OCI-LY1 (cell line): Measurements from ENCODE around the gene PIGT.

Experiments used
- H2AFZ ChIP-seq: fragments of 200-600 bp; sonication (generic), shearing (Covaris generic); 2 replicates; pipeline ENCODE4 v1.6.0; 2014; ENCODE audit warnings: antibody characterized with exemption, mild to moderate bottlenecking, low read length
- H3F3A ChIP-seq: fragments of 200-600 bp; sonication (generic), shearing (Covaris generic); 2 replicates; pipeline ENCODE4 v1.6.0; 2014; ENCODE audit warnings: mild to moderate bottlenecking, antibody characterized with exemption, low read length, moderate library complexity; ENCODE audit not compliant: insufficient read depth
- H3K27ac ChIP-seq: fragments of 200-600 bp; sonication (generic); 2 replicates; pipeline ENCODE4 v1.5.1; 2014; ENCODE audit warnings: low read length, mixed run types, mild to moderate bottlenecking, low read depth; ENCODE audit not compliant: poor library complexity, severe bottlenecking
- H3K27me3 ChIP-seq: fragments of 200-600 bp; sonication (generic); 2 replicates; pipeline ENCODE4 v1.6.0; 2014; ENCODE audit warnings: antibody characterized with exemption, mild to moderate bottlenecking, low read length, moderate library complexity; ENCODE audit not compliant: insufficient read depth
- H3K36me3 ChIP-seq: fragments of 200-600 bp; sonication (generic); 2 replicates; pipeline ENCODE4 v1.6.1; 2014; ENCODE audit warnings: mild to moderate bottlenecking, antibody characterized with exemption, low read length, moderate library complexity, mixed read lengths; ENCODE audit not compliant: insufficient read depth
- H3K4me1 ChIP-seq: fragments of 200-600 bp; sonication (generic); 2 replicates; pipeline ENCODE4 v1.5.1; 2014; ENCODE audit warnings: mild to moderate bottlenecking, low read length, moderate library complexity; ENCODE audit not compliant: insufficient read depth, severe bottlenecking
- H3K4me2 ChIP-seq: fragments of 200-600 bp; sonication (generic), shearing (Covaris generic); 2 replicates; pipeline ENCODE4 v1.6.1; 2014; ENCODE audit warnings: low read length
- H3K4me3 ChIP-seq: fragments of 200-600 bp; sonication (generic); 2 replicates; pipeline ENCODE4 v1.5.1; 2014; ENCODE audit warnings: low read length, low read depth, mild to moderate bottlenecking, mixed read lengths; ENCODE audit not compliant: poor library complexity, severe bottlenecking
- H3K79me2 ChIP-seq: fragments of 200-600 bp; shearing (Covaris generic); 2 replicates; pipeline ENCODE4 v1.6.1; 2016; ENCODE audit warnings: mixed run types, low read length, mixed read lengths; ENCODE audit not compliant: insufficient read depth
- H3K9ac ChIP-seq: fragments of 200-600 bp; sonication (generic), shearing (Covaris generic); 2 replicates; pipeline ENCODE4 v1.6.1; 2014; ENCODE audit warnings: mild to moderate bottlenecking, low read length, mixed read lengths
- H3K9me2 ChIP-seq: fragments of 200-600 bp; sonication (generic), shearing (Covaris generic); 2 replicates; pipeline ENCODE4 v1.6.1; 2014; ENCODE audit warnings: low read depth, mild to moderate bottlenecking, low read length, mixed read lengths
- H3K9me3 ChIP-seq: fragments of 200-600 bp; shearing (Covaris generic); 2 replicates; pipeline ENCODE4 v1.6.1; 2014; ENCODE audit warnings: low read length, mixed read lengths
- H4K20me1 ChIP-seq: fragments of 200-600 bp; sonication (generic), shearing (Covaris generic); 2 replicates; pipeline ENCODE4 v1.6.0; 2016; ENCODE audit warnings: mild to moderate bottlenecking, low read length; ENCODE audit not compliant: insufficient read depth
- EZH2 ChIP-seq: fragments of 200-600 bp; sonication (generic), shearing (Covaris generic); IDR thresholded peaks from 2 replicates; pipeline ENCODE4 v1.8.0; 2017; ENCODE audit warnings: borderline replicate concordance, mixed run types, mild to moderate bottlenecking, antibody characterized with exemption, low read length, moderate library complexity, mixed read lengths
- TF ChIP-seq, protein P1 (sequence below): fragments of 200-600 bp; sonication (generic), shearing (Covaris generic); IDR thresholded peaks from 2 replicates; pipeline ENCODE4 v1.5.1; 2017; ENCODE audit warnings: mild to moderate bottlenecking, antibody characterized with exemption, low read length, moderate library complexity, mixed read lengths

Gene PIGT

GRCh38 chr20:45448270-45448669, 32.3 kb downstream of the PIGT start:
- Histone ChIP-seq H3F3A (no peaks in the 10 kb centered on the region), H3K27me3 (no peaks in the 10 kb centered on the region), H3K4me2 (no peak overlapping the region), H4K20me1 (no peaks in the 10 kb centered on the region), H3K9me3 (no peaks in the 10 kb centered on the region), H3K27ac (no peak overlapping the region), H3K9ac (no peak overlapping the region), H3K4me3 (no peak overlapping the region), H3K9me2 (no peaks in the 10 kb centered on the region), H3K4me1 (no peaks in the 10 kb centered on the region), H2AFZ (no peak overlapping the region), H3K36me3 (no peaks in the 10 kb centered on the region), H3K79me2 (no peaks in the 10 kb centered on the region)
- TF ChIP-seq, protein P1, sequence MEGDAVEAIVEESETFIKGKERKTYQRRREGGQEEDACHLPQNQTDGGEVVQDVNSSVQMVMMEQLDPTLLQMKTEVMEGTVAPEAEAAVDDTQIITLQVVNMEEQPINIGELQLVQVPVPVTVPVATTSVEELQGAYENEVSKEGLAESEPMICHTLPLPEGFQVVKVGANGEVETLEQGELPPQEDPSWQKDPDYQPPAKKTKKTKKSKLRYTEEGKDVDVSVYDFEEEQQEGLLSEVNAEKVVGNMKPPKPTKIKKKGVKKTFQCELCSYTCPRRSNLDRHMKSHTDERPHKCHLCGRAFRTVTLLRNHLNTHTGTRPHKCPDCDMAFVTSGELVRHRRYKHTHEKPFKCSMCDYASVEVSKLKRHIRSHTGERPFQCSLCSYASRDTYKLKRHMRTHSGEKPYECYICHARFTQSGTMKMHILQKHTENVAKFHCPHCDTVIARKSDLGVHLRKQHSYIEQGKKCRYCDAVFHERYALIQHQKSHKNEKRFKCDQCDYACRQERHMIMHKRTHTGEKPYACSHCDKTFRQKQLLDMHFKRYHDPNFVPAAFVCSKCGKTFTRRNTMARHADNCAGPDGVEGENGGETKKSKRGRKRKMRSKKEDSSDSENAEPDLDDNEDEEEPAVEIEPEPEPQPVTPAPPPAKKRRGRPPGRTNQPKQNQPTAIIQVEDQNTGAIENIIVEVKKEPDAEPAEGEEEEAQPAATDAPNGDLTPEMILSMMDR: no peak
- TF ChIP-seq EZH2: no peak

GRCh38 chr20:45449528-45449927, 33.6 kb downstream of the PIGT start:
- Histone ChIP-seq H3K9ac (no peak overlapping the region), H3K4me3 (no peak overlapping the region), H3K9me3 (no peaks in the 10 kb centered on the region), H3K27ac (no peak overlapping the region), H3K4me1 (no peaks in the 10 kb centered on the region), H3K4me2 (no peak overlapping the region), H2AFZ (no peak overlapping the region), H3K79me2 (no peaks in the 10 kb centered on the region), H3K9me2 (no peaks in the 10 kb centered on the region), H3K36me3 (no peaks in the 10 kb centered on the region), H3K27me3 (no peaks in the 10 kb centered on the region), H4K20me1 (no peaks in the 10 kb centered on the region), H3F3A (no peaks in the 10 kb centered on the region)
- no peak for TF ChIP-seq EZH2
- TF ChIP-seq, protein P1: no peak

DNA sequence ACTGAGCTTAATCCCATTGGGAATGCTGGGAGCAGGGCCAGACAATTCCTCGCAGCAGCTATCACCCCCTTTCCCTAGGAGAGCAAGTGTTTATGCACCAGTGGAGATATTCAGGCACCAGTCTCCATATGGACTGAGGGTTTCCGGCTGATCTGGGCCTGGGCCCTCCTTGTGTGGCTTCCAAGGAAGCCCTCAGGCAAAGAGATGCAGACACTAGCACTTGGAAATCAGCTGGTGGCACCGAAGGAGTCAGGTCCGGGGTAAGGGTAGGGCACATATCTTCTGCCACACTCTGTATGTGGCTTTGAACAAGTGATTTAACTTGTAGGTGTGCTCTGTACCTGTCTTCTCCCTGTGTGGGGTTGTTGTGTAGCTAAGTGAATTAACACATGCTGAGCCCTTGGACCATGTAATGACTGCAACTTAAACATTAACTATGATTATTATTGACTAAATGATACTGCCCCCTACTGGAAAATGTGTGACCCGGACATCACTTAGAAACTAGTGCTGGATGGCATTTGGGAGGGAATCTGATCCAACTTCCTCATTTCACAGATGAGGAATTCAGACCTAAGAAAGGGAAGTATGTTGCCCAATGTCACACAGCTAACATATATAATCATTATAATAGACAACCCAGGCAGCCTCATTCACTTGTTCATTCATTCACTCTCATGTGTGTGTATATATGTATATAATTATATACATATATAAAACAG, 34.3 kb downstream of the PIGT start:
- no peaks in the 10 kb centered on the region for H3K9me3 ChIP-seq
- H3K9me2 ChIP-seq: no peaks in the 10 kb centered on the region
- no peaks in the 10 kb centered on the region for H3K4me1 ChIP-seq
- H3F3A ChIP-seq: no peaks in the 10 kb centered on the region
- no peaks in the 10 kb centered on the region for H3K36me3 ChIP-seq
- no peak for TF ChIP-seq EZH2
- TF ChIP-seq, protein P1: peak; percentile 75
- H3K4me2 ChIP-seq: no peak overlapping the region
- H3K79me2 ChIP-seq: no peaks in the 10 kb centered on the region
- no peak overlapping the region for H3K9ac ChIP-seq
- no peaks in the 10 kb centered on the region for H4K20me1 ChIP-seq
- H3K27ac ChIP-seq: no peak overlapping the region
- H2AFZ ChIP-seq: no peak overlapping the region
- H3K27me3 ChIP-seq: no peaks in the 10 kb centered on the region
- H3K4me3 ChIP-seq: no peak overlapping the region
